ENCODE data around the gene PDCD7. TPM values are rescaled to one million over a fixed set of nuclear protein-coding genes. Genes with fewer than 3 reads are reported as not detected.

Gene PDCD7
- total and polyA plus RNA-seq, 2 of the 4 experiments (the other 2 are of a cell fraction), result 4.7 to 12.3 TPM

GRCh38 chr15:65110676-65111292, 22.8 kb downstream of the PDCD7 start:
- Histone ChIP-seq H4K5ac (ENCODE audit: low read depth, low read length) (no peak overlapping the region), H2BK5ac (ENCODE audit: low read depth, low read length, poor library complexity, severe bottlenecking) (no peak overlapping the region), H4K91ac (ENCODE audit: insufficient read depth, low read depth, low read length) (no peak overlapping the region), H3K4me1 (ENCODE audit: control insufficient read depth, insufficient read depth, low read length) (no peaks in the 10 kb centered on the region), H3K36me3 (ENCODE audit: control insufficient read depth, insufficient read depth, low read length) (peaks cover 19% of the 10 kb centered on the region), H3K4ac (ENCODE audit: low read depth, low read length) (no peak overlapping the region), H2BK15ac (ENCODE audit: low read depth, low read length) (no peak overlapping the region), H3K9me3 (ENCODE audit: control insufficient read depth, insufficient read depth, low read length) (no peaks in the 10 kb centered on the region), H2BK20ac (ENCODE audit: low read depth, low read length) (no peak overlapping the region), H2AFZ (replicated peaks; ENCODE audit: low read length, poor library complexity) (no peak overlapping the region), H3K4me3 (ENCODE audit: insufficient read depth, low read depth, low read length) (no peak overlapping the region), H4K20me1 (ENCODE audit: insufficient read depth, low read length) (peaks cover 10% of the 10 kb centered on the region), H3K27ac (ENCODE audit: insufficient read depth, low read length) (no peak overlapping the region), H4K8ac (ENCODE audit: low read depth in 2 of 2, low read length in 2 of 2) (no peak overlapping the region), H3K18ac (ENCODE audit: low read depth, low read length) (no peak overlapping the region), H3K27me3 (ENCODE audit: control insufficient read depth, insufficient read depth, low read length) (no peaks in the 10 kb centered on the region), H3K9ac (ENCODE audit: low read depth, low read length) (no peak overlapping the region), H3K14ac (replicated peaks; ENCODE audit: low read depth, low read length) (no peak overlapping the region), H3K9me1 (ENCODE audit: insufficient read depth, low read length) (peaks cover 11% of the 10 kb centered on the region; the same call in 1 of the 2 replicates), H3K56ac (ENCODE audit: extremely low read depth, insufficient read depth, low read length) (no peak overlapping the region), H3K79me1 (ENCODE audit: low read depth in 1 of 2, low read length in 2 of 2) (peaks cover 3 to 7% of the 10 kb centered on the region in 2 experiments; a peak in 2 of 4 replicates), H3K4me2 (ENCODE audit: low read depth, low read length) (no peak overlapping the region), H2AK9ac (replicated peaks; ENCODE audit: low read depth, low read length, poor library complexity) (no peak overlapping the region), H2BK120ac (ENCODE audit: low read depth, low read length) (no peak overlapping the region), H2AK5ac (ENCODE audit: low read depth, low read length) (no peak overlapping the region), H3K23ac (ENCODE audit: low read depth, low read length) (no peak overlapping the region)
- intact Hi-C loops (cut with micrococcal nuclease) (loop anchor here (10.0 kb wide), 1 partner anchor 54 kb away; no protein-coding TSS in a partner anchor), dilution Hi-C loops (cut with HindIII; ENCODE audit: low sequenced_read_pairs, unreplicated experiment) (no loop called here), in situ Hi-C loops (cut with MboI; ENCODE audit: low sequenced_read_pairs) (no loop called here)
- TF ChIP-seq RFX5 (IDR thresholded peaks at IDR 0.05; ENCODE audit: low read depth, low read length) (no peak), BHLHE40 (IDR thresholded peaks at IDR 0.05; ENCODE audit: low read depth, low read length) (peak; percentile 11; the same call in 1 of the 2 replicates), MXI1 (IDR thresholded peaks at IDR 0.05; ENCODE audit: borderline replicate concordance, low read depth, low read length) (no peak), CHD1 (IDR thresholded peaks at IDR 0.05; ENCODE audit: low read depth, low read length) (no peak), CEBPB (IDR thresholded peaks at IDR 0.05; ENCODE audit: low read depth, low read length) (peak; percentile 82), MAFK (IDR thresholded peaks at IDR 0.05; ENCODE audit: low read depth, low read length) (no peak), FOS (IDR thresholded peaks at IDR 0.05; ENCODE audit: low read depth, low read length) (peak; percentile 59), RCOR1 (IDR thresholded peaks at IDR 0.05; ENCODE audit: insufficient replicate concordance, low read length) (no peak), ELK1 (IDR thresholded peaks at IDR 0.05; ENCODE audit: borderline replicate concordance, low read depth, low read length) (no peak), MAZ (IDR thresholded peaks at IDR 0.05; ENCODE audit: borderline replicate concordance, low read depth, low read length) (no peak)
- no TSS peak for BruUV-seq (replicated peaks)
- peak; percentile 91 for ATAC-seq (ENCODE audit: low read depth)
- CTCF ChIA-PET, result interaction anchor here (0.7 to 1.0 kb wide), 3 partner anchors 8 to 9 kb away, joined by 3 read pairs; no protein-coding TSS in a partner anchor
- peak; percentile 92 for DNase-seq
- POLR2A ChIA-PET (ENCODE audit: unreplicated experiment), result no interaction called here
- no CpG with 5 or more reads among the region's 3 CpGs for WGBS, 2 experiments (ENCODE audit: extremely low coverage in 2 of 2, insufficient read length in 1 of 2)
